ENCODE results near the gene PCDHB16.
"Not testable (repeated sequence)": the region's sequence is repeated elsewhere in the genome, so short reads cannot be mapped to it uniquely, and the experiment has no call there.

The PCDHB16 gene

GRCh38 chr5:141186897-141187512, 4.8 kb downstream of the PCDHB16 start, which contains the start of gene PCDHB9:
Gene PCDHB9 (plus strand): TSS chr5:141187161. CDS start chr5:141187319, 158 bp downstream.
- Histone ChIP-seq H3K27me3 (ENCODE audit: insufficient read depth, low read length) (peaks cover 8% of the 10 kb centered on the region; the same call in 1 of the 2 replicates), H3K27ac (ENCODE audit: low read depth, low read length) (no peak within 1 kb of the TSS), H3K36me3 (ENCODE audit: insufficient read depth, low read length) (no peaks in the 10 kb centered on the region), H3K4me3 (ENCODE audit: low read depth, low read length) (no peak within 1 kb of the TSS), H3K79me2 (ENCODE audit: control insufficient read depth, insufficient read depth, low read length, unreplicated experiment) (no peaks in the 10 kb centered on the region), H3K4me1 (ENCODE audit: control insufficient read depth, insufficient read depth, low read length, unreplicated experiment) (no peaks in the 10 kb centered on the region), H2AFZ (ENCODE audit: low read length, unreplicated experiment) (no peak within 1 kb of the TSS)

DNA sequence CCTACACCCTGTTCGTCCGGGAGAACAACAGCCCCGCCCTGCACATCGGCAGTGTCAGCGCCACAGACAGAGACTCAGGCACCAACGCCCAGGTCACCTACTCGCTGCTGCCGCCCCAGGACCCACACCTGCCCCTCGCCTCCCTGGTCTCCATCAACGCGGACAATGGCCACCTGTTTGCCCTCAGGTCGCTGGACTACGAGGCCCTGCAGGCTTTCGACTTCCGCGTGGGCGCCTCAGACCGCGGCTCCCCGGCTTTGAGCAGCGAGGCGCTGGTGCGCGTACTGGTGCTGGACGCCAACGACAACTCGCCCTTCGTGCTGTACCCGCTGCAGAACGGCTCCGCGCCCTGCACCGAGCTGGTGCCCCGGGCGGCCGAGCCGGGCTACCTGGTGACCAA, 6.5 kb downstream of the PCDHB16 start:
- not testable (repeated sequence) for H3K27me3 ChIP-seq (ENCODE audit: insufficient read depth, low read length); H2AFZ ChIP-seq (ENCODE audit: low read length, unreplicated experiment); H3K79me2 ChIP-seq (ENCODE audit: control insufficient read depth, insufficient read depth, low read length, unreplicated experiment); H3K36me3 ChIP-seq (ENCODE audit: insufficient read depth, low read length); H3K4me3 ChIP-seq (ENCODE audit: low read depth, low read length); H3K27ac ChIP-seq (ENCODE audit: low read depth, low read length); H3K4me1 ChIP-seq (ENCODE audit: control insufficient read depth, insufficient read depth, low read length, unreplicated experiment)

GRCh38 chr5:141189131-141189530, 6.9 kb downstream of the PCDHB16 start:
- H3K4me3 ChIP-seq (ENCODE audit: low read depth, low read length); H2AFZ ChIP-seq (ENCODE audit: low read length, unreplicated experiment); H3K36me3 ChIP-seq (ENCODE audit: insufficient read depth, low read length); H3K4me1 ChIP-seq (ENCODE audit: control insufficient read depth, insufficient read depth, low read length, unreplicated experiment); H3K27ac ChIP-seq (ENCODE audit: low read depth, low read length); H3K79me2 ChIP-seq (ENCODE audit: control insufficient read depth, insufficient read depth, low read length, unreplicated experiment); H3K27me3 ChIP-seq (ENCODE audit: insufficient read depth, low read length): not testable (repeated sequence)

GRCh38 chr5:141192110-141192725, 10.0 kb downstream of the PCDHB16 start, which contains the start of gene PCDHB10:
Gene PCDHB10 (plus strand): TSS chr5:141192353. CDS start chr5:141192553, 200 bp downstream.
- H3K27ac ChIP-seq (ENCODE audit: low read depth, low read length) = no peak within 1 kb of the TSS
- H3K36me3 ChIP-seq (ENCODE audit: insufficient read depth, low read length) = no peaks in the 10 kb centered on the region
- no peaks in the 10 kb centered on the region for H3K79me2 ChIP-seq (ENCODE audit: control insufficient read depth, insufficient read depth, low read length, unreplicated experiment)
- no peak within 1 kb of the TSS for H2AFZ ChIP-seq (ENCODE audit: low read length, unreplicated experiment)
- no peak within 1 kb of the TSS for H3K4me3 ChIP-seq (ENCODE audit: low read depth, low read length)
- H3K27me3 ChIP-seq (ENCODE audit: insufficient read depth, low read length) = peaks cover 8% of the 10 kb centered on the region; the same call in 1 of the 2 replicates
- no peaks in the 10 kb centered on the region for H3K4me1 ChIP-seq (ENCODE audit: control insufficient read depth, insufficient read depth, low read length, unreplicated experiment)

DNA sequence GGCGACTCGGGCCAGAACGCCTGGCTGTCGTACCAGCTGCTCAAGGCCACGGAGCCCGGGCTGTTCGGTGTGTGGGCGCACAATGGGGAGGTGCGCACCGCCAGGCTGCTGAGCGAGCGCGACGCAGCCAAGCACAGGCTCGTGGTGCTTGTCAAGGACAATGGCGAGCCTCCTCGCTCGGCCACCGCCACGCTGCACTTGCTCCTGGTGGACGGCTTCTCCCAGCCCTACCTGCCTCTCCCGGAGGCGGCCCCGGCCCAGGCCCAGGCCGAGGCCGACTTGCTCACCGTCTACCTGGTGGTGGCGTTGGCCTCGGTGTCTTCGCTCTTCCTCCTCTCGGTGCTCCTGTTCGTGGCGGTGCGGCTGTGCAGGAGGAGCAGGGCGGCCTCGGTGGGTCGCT, 12.1 kb downstream of the PCDHB16 start:
- H2AFZ ChIP-seq (ENCODE audit: low read length, unreplicated experiment); H3K4me3 ChIP-seq (ENCODE audit: low read depth, low read length); H3K27ac ChIP-seq (ENCODE audit: low read depth, low read length); H3K27me3 ChIP-seq (ENCODE audit: insufficient read depth, low read length); H3K79me2 ChIP-seq (ENCODE audit: control insufficient read depth, insufficient read depth, low read length, unreplicated experiment); H3K36me3 ChIP-seq (ENCODE audit: insufficient read depth, low read length); H3K4me1 ChIP-seq (ENCODE audit: control insufficient read depth, insufficient read depth, low read length, unreplicated experiment): not testable (repeated sequence)

DNA sequence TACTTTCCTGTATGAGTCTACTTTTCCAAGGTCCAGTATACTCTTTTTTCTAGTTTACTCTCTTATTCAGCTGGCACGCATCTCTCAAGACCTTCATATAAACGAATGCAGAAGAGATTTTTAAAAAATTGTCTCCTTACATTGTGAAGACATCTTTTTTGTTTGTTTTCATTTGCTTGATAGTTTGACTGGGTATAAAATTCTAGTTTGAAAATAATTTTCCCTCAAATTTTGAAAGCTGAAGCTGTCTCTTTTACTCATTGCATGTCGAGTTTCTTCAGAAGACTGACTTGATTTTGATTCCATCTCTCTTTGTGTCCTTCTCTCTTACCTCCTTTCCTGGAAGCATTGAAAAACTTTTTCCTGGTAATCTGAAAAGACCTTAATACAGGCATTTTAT, 14.2 kb downstream of the PCDHB16 start:
- no peak overlapping the region for H3K27ac ChIP-seq (ENCODE audit: low read depth, low read length)
- no peak overlapping the region for H3K4me3 ChIP-seq (ENCODE audit: low read depth, low read length)
- H3K36me3 ChIP-seq (ENCODE audit: insufficient read depth, low read length) = no peaks in the 10 kb centered on the region

GRCh38 chr5:141199359-141200235, 17.4 kb downstream of the PCDHB16 start, which contains the start of gene PCDHB11:
Gene PCDHB11 (plus strand): TSS chr5:141199627. CDS start chr5:141199775, 148 bp downstream.
- H2AFZ ChIP-seq (ENCODE audit: low read length, unreplicated experiment) = no peak within 1 kb of the TSS
- H3K79me2 ChIP-seq (ENCODE audit: control insufficient read depth, insufficient read depth, low read length, unreplicated experiment) = no peaks in the 10 kb centered on the region
- no peaks in the 10 kb centered on the region for H3K4me1 ChIP-seq (ENCODE audit: control insufficient read depth, insufficient read depth, low read length, unreplicated experiment)
- no peak within 1 kb of the TSS for H3K27ac ChIP-seq (ENCODE audit: low read depth, low read length)
- H3K4me3 ChIP-seq (ENCODE audit: low read depth, low read length) = no peak within 1 kb of the TSS
- no peaks in the 10 kb centered on the region for H3K36me3 ChIP-seq (ENCODE audit: insufficient read depth, low read length)
- H3K27me3 ChIP-seq (ENCODE audit: insufficient read depth, low read length) = no peaks in the 10 kb centered on the region

More for the DNA sequence above, 14.2 kb downstream of the PCDHB16 start:
- H3K4me1 ChIP-seq (ENCODE audit: control insufficient read depth, insufficient read depth, low read length, unreplicated experiment) = no peaks in the 10 kb centered on the region
- H3K27me3 ChIP-seq (ENCODE audit: insufficient read depth, low read length) = peaks cover 6% of the 10 kb centered on the region; the same call in 1 of the 2 replicates
- no peaks in the 10 kb centered on the region for H3K79me2 ChIP-seq (ENCODE audit: control insufficient read depth, insufficient read depth, low read length, unreplicated experiment)
- no peak overlapping the region for H2AFZ ChIP-seq (ENCODE audit: low read length, unreplicated experiment)

DNA sequence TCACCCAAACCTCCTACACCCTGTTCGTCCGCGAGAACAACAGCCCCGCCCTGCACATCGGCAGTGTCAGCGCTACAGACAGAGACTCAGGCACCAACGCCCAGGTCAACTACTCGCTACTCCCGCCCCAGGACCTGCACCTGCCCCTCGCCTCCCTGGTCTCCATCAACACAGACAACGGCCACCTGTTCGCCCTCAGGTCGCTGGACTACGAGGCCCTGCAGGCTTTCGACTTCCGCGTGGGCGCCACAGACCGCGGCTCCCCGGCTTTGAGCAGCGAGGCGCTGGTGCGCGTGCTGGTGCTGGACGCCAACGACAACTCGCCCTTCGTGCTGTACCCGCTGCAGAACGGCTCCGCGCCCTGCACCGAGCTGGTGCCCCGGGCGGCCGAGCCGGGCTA, 18.9 kb downstream of the PCDHB16 start:
- not testable (repeated sequence) for H3K27ac ChIP-seq (ENCODE audit: low read depth, low read length)

DNA sequence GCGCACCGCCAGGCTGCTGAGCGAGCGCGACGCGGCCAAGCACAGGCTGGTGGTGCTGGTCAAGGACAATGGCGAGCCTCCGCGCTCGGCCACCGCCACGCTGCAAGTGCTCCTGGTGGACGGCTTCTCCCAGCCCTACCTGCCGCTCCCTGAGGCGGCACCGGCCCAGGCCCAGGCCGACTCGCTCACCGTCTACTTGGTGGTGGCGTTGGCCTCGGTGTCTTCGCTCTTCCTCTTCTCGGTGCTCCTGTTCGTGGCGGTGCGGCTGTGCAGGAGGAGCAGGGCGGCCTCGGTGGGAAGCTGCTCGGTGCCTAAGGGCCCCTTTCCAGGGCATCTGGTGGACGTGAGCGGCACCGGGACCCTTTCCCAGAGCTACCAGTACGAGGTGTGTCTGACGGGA, 19.5 kb downstream of the PCDHB16 start:
- H3K27me3 ChIP-seq (ENCODE audit: insufficient read depth, low read length); H2AFZ ChIP-seq (ENCODE audit: low read length, unreplicated experiment): not testable (repeated sequence)

More for the DNA sequence above, 18.9 kb downstream of the PCDHB16 start:
- H3K27me3 ChIP-seq (ENCODE audit: insufficient read depth, low read length); H3K4me3 ChIP-seq (ENCODE audit: low read depth, low read length); H3K4me1 ChIP-seq (ENCODE audit: control insufficient read depth, insufficient read depth, low read length, unreplicated experiment); H3K79me2 ChIP-seq (ENCODE audit: control insufficient read depth, insufficient read depth, low read length, unreplicated experiment); H3K36me3 ChIP-seq (ENCODE audit: insufficient read depth, low read length); H2AFZ ChIP-seq (ENCODE audit: low read length, unreplicated experiment): not testable (repeated sequence)

DNA sequence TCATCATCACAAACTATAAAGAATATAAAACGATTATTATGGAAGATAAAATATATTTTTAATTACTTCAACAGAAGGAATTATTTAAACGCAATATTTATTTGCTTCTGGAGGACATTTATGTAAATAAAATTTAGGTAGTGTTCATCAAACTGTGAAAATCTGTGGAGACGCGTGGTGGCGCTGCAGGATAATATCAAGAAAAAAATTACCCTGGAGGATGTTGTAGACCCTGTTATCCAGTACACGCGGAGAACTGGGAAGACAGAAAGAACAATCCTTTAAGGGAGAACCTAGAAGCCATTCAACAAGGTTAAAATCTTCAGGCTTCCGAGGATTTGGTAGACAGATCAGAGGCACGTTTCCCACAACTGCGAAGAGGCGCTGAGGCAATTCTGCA, 26.3 kb downstream of the PCDHB16 start, which contains the start of gene PCDHB12:
Gene PCDHB12 (plus strand): TSS at position 242 of the 400 bp plus-strand sequence. CDS start 189 bp downstream, outside the sequence.
- Histone ChIP-seq H3K27ac (ENCODE audit: low read depth, low read length) (no peak within 1 kb of the TSS), H2AFZ (ENCODE audit: low read length, unreplicated experiment) (no peak within 1 kb of the TSS), H3K4me3 (ENCODE audit: low read depth, low read length) (no peak within 1 kb of the TSS), H3K4me1 (ENCODE audit: control insufficient read depth, insufficient read depth, low read length, unreplicated experiment) (no peaks in the 10 kb centered on the region), H3K36me3 (ENCODE audit: insufficient read depth, low read length) (no peaks in the 10 kb centered on the region), H3K27me3 (ENCODE audit: insufficient read depth, low read length) (peaks cover 30% of the 10 kb centered on the region), H3K79me2 (ENCODE audit: control insufficient read depth, insufficient read depth, low read length, unreplicated experiment) (no peaks in the 10 kb centered on the region)

More for the DNA sequence above, 19.5 kb downstream of the PCDHB16 start:
- not testable (repeated sequence) for H3K36me3 ChIP-seq (ENCODE audit: insufficient read depth, low read length); H3K79me2 ChIP-seq (ENCODE audit: control insufficient read depth, insufficient read depth, low read length, unreplicated experiment); H3K27ac ChIP-seq (ENCODE audit: low read depth, low read length); H3K4me3 ChIP-seq (ENCODE audit: low read depth, low read length); H3K4me1 ChIP-seq (ENCODE audit: control insufficient read depth, insufficient read depth, low read length, unreplicated experiment)
